Activated CD8-positive, alpha-beta memory T cell treated with anti-CD3 and anti-CD28 coated beads, Interleukin-2, amount 50 U/mL, for 48 hours (primary cell): ENCODE results near the gene PODNL1.
"Not testable (repeated sequence)": the region's sequence is repeated elsewhere in the genome, so short reads cannot be mapped to it uniquely, and the experiment has no call there.

ENCODE experiments used
- DNase-seq: peaks from one replicate; pipeline ENCODE4 v3.0.0-alpha.2; 2020

Gene PODNL1, protein sequence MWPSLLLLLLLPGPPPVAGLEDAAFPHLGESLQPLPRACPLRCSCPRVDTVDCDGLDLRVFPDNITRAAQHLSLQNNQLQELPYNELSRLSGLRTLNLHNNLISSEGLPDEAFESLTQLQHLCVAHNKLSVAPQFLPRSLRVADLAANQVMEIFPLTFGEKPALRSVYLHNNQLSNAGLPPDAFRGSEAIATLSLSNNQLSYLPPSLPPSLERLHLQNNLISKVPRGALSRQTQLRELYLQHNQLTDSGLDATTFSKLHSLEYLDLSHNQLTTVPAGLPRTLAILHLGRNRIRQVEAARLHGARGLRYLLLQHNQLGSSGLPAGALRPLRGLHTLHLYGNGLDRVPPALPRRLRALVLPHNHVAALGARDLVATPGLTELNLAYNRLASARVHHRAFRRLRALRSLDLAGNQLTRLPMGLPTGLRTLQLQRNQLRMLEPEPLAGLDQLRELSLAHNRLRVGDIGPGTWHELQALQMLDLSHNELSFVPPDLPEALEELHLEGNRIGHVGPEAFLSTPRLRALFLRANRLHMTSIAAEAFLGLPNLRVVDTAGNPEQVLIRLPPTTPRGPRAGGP

DNA sequence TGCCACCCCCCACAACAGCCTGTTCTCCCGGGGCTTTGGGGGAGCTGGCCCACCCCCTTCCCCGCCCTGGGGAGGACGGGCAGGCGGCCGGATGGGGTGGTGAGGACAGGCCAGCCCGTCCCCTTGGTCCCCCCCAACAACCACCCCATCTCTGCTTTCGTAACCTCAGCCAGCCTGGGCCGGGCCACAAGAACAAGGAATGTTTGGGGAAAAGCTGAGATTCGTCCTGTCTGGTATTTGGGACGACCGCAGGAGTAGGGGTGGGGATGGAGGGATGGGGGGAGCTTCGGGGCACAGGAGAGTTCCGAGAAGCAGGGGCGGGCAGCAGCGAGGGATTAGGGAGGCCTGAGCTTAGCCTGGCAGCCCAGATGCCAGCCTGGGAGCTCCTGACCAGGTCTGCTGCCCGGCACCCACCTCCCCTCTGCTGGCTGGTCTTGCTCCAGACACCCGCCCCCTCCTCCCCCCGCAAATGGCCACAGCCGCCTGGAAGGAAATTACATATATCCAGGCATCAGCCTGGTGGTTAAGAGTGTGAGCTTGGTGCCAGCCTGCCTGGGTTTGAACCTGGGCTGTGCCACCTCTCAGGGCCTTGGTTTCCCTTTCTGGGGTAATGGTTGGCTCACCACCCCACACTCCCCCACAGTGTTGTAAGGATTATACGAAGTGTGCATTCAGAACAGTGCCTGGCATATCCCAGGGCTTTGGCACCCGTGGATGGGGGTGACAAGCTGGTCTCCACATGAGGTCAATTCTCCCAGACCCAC is at the start of gene PODNL1:
PODNL1 (minus strand) TSS at position 117 of the 764 bp plus-strand sequence. CDS start 236 bp downstream, outside the sequence.
- DNase-seq, result no peak

DNA sequence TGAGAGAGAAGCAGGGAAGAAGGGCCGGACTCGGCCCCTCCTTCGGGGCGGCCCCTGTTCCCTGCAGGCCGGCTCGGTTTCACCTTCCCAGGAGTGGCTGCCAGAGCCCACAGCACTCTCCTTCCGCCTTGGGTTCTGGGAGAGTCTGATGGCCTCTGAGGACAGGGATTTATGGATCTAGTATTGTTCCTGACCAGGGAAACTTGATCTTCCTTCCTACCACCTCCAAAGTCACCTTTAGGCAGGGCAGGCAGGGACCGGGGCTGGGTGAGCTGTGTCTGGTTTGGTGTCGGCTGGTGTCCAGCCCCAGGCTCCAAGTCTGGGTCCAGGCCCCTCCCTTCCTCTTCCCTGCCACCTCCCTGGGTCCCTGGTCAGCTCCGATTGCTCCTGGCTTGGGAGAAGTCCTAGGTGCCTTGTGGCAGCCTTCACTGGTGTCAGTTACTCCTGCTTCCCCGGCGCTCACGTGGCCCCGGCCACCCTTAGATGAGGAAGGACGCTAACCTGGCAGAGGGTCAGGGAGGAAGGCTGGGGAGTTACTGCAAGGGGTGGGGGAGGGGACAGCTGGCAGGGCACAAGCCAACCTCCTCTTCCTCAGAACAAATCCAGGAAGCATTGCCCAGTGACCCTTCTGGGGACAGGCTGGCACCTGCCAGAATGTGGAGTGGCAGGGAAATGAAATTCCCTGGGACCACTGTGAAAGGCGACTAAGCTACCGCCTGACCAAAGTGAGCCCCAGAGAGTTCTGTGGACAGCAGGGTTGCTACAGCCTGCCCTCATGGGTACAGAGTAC is 49.1 kb upstream of the PODNL1 start:
- no peak for DNase-seq

DNA sequence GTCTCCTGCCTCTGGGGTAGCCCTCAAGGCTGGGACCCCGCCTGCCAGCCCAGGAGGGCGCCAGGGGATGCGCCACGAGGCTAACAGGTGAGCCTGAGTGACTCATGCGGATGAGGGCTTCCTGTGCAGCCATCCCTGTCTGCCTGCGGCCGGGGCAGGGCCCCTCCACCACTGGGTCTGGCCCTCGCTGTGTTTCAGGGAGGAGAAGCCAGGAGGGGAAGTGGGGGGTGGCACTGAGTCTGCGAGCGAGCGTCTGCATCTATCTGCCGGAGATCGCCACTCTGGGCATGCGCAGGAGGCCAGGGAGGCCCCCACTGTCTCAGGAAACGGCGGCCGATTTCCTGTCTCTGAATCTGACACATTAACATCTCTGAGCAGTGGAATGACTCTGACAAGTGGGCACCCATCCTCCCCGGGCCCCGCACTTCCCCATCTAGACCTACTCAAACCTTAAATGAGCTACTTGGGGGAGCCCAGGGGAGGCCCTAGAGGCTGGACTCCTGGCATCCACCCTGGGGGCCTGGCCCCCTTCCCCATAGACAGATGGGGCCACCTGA is 48.2 kb upstream of the PODNL1 start:
- peak; percentile 99 for DNase-seq

DNA sequence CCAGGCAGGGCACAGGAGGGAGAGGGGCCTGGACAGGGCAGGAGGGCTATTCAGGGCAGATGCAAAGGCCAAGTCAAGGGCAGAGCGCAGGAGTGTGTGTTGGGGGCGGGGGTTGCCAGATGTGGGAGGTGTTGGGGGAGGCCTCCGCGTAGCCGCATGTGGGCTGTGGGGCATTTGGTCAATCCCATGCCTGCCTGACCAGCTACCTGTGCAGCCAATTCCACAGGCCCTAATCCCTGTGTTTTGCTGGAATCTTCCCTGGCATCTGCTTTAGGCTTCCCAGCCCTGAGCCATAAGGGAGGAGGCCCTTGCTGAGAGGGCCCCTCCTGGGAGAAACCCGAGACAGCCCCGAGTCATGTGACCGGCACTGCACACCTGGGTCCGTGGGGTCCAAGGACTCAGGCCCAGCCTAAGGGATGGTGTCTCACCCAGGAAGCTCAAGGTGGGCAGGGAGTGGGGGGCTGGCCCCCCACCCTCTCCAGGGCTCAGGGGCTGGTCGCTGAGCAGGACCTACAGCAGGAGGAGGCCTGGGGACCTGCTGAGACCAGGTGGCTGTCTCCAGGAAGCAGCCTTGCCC is 47.6 kb upstream of the PODNL1 start:
- DNase-seq, result peak; percentile 73

DNA sequence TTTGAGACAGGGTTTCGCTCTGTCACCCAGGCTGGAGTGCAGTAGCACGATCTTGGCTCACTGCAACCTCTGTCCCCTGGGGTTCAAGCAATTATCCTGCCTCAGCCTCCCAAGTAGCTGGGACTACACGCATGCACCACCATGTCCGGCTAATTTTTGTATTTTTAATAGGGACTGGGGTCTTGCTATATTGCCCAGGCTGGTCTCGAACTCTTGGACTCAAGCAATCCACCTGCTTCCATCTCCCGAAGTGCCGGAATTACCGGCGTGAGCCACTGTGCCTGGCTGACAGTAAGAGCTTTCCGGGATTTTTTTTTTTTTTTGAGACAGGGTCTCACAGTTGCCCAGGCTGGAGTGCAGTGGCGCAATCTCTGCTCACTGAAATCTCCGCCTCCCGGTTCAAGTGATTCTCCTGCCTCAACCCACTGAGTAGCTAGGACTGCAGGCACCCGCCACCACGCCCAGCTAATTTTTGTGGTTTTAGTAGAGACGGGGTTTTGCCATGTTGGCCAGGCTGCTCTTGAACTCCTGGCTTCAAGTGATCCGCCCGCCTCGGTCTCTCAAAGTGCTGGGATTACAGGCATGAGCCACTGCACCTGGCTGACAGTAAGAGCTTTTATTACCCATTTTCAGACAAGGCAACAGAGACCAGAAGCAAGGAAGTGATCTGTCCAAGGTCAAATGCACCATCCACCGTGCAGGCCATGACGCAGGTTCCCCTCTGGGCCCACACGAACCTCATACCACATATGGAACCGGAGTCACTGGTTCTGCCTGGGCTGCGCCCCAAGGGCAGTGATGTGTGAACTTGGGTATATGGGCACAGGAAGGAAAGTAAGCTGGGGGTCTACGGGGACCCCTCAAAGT is 46.9 kb upstream of the PODNL1 start:
- no peak for DNase-seq

DNA sequence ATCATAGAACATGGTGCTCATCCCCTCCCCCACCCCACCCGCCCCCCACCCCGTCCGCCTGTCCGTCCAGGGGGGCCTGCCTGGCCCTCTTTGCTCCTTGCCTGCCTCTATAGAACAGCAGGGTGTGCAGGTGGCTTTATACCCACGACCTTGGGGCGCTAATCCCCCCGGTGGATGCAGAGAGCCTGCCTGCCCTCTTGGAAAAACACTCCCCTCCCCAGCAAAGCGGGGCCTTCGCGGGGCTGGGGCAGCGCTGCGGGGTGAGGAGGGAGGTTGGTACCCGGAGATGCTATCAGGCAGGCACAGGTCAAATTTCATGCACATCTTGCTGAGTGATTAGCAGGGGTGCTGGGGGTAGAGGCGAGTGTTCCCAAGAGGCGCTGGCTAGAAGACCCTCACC is 46.0 kb upstream of the PODNL1 start:
- DNase-seq, result no peak

DNA sequence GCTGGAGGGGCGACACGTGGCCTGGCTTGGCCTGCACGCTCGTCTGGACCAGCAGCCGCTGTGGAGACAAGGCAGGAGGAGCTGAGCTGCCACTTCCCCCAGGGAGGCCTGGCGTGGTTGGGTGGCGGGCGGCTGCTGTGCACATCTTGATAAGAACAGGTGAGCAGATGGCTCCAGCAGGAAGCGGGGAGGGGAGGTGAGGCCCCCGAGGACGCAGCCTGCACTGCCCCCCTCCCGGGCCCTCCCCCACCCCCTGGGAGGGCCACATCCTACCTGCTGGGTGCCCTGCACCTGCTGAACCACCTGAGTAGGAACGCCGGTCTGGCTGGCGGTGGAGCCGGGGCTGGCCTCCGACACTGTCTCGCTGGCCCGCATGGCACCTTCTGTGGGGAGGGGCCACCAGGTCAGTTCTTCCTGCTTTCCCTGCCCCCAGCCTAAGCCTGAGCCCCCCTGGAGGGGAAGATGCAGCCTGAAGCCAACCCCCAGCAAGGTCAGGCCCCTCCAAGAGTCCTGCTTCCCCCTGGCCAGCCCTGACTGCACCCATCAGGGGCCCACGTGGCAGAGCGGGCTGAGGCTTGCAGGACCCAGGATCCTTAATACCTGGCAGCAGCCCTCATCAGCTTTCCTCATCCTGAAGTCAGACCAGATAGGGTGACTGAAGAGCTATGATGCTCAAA is 45.1 kb upstream of the PODNL1 start:
- DNase-seq, result no peak

DNA sequence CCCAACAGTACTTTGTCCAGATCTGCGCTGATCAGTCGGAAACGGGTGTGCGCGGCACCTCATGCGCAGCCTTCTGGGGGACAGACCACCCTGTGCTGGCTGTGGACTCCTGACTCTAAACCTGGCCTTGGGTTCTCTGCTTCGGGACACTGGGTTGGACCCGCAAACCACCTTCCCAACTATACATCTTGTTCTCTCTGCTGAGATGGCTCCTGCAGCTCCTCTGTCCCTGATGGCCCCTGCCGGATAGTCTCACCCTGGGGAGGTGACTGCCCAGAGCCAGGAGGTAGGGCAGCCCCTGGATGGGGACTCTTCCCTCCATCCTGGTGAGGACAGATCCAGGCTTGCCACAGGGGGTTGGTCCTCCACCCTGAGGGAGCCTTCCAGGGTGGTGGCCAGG is 44.6 kb upstream of the PODNL1 start:
- no peak for DNase-seq

DNA sequence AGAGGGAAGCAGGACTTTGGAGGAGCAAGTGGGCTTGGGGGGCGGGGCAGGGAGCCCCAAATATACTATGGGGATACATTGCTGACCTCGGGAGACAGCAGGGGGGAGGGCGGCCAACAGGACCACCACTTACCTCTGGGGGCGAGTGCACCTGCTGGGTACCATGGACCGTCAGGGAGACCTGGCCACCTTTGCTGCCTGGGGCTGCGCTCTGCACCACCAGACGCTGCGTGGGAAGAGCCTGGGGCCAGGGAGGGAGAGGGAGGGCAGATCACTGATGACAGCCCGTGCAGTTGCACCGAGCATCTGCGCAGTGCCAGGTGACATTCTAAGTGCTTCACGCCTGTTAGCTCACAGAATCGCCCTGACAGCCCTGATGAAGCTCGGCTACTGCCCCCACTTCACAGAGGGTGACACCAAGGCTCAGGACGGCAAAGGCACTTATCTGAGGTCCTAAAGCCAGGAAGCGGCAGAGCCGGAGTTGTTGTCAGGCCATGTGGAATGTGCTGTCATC is 43.8 kb upstream of the PODNL1 start:
- DNase-seq, result no peak

DNA sequence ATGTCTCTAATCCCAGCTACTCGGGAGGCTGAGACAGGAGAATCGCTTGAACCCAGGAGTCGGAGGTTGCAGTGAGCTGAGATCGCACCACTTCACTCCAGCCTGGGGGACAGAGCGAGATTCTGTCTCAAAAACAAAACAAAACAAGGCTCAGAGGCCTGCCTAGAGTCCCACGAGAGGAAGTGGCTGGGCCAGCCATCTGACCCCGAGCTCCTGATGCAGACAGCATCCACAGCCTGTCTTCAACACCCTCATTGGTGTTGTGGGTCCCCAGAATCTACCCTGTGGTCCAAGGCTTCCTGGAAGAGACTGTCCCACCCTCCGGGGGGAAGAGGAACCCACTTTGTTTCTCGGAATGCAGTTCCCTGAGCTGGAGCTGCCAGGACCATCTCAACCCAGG is 43.2 kb upstream of the PODNL1 start:
- DNase-seq, result no peak

DNA sequence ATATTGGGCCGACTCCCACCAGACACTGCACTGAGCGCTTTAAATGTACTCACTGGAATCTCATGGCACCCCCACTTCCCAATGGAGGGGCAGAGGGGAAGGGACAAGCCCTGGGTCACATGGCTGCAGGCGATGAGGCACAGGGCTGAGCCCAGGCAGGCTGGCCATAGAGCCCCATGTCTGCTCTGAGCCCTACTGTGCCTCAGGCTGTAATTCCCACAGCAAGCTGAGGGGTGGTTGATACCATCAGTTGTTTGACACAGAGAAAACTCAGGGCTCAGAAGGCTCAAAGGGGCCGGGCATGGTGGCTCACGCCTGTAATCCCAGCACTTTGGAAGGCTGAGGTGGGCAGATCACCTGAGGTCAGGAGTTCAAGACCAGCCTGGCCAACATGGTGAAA is 42.8 kb upstream of the PODNL1 start:
- no peak for DNase-seq

DNA sequence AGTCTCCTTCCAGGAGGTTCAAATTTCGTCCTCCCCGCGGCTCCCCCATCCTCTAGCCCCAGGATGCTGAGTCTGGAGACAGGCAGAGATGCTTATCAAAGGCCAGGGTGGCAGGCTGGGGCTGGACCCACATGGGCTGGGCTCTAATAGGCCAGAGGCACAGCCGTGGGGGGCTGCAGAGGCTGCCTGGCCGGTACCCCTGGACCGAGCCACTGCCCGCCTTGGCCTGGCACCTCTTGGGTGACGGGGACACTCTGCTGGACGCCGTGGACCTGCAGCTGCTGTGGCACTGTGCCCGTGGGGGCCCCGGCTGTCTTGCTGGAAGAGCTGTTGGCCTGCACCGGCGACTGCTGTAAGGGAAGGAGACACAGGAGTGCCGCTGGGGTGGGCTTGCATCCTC is 42.1 kb upstream of the PODNL1 start:
- no peak for DNase-seq

DNA sequence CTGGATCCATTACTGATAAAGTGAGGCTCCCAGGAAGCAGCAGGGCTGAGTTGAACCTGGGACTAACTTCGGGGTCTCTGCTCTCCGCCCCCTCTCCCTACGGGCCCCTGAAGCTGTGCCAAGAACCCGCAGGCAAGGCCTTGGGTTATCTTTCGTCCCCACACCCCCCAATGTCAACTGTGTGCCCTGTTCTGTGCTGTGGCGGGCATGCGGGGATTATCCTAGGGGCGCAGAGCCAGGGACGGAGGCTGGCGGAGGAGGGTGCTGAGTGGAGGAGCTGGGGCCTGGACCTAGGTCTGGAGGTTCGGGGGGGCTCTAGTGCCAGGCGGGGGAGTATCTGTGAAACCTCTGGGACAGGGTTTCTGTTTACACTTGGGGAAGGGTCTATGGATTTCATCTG is 41.5 kb upstream of the PODNL1 start:
- DNase-seq, result no peak

DNA sequence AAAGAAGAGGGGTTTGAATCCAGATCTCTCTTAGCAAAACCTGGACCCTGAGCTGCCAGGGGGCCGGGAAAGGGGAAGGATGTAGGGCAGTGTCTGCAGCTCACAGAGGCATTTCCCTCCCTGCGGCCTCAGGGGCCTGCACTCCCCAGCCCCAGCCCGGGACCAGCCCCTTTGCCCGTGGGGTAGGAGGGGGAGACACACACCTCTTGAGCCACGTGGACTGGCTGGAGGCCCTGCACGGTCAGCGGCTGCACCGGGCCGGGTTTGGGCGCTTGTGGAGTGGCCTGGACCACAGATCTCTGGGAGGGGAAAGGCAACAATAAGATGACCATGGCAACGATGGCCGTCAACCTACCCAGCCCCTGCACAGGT is 41.0 kb upstream of the PODNL1 start:
- DNase-seq, result no peak

DNA sequence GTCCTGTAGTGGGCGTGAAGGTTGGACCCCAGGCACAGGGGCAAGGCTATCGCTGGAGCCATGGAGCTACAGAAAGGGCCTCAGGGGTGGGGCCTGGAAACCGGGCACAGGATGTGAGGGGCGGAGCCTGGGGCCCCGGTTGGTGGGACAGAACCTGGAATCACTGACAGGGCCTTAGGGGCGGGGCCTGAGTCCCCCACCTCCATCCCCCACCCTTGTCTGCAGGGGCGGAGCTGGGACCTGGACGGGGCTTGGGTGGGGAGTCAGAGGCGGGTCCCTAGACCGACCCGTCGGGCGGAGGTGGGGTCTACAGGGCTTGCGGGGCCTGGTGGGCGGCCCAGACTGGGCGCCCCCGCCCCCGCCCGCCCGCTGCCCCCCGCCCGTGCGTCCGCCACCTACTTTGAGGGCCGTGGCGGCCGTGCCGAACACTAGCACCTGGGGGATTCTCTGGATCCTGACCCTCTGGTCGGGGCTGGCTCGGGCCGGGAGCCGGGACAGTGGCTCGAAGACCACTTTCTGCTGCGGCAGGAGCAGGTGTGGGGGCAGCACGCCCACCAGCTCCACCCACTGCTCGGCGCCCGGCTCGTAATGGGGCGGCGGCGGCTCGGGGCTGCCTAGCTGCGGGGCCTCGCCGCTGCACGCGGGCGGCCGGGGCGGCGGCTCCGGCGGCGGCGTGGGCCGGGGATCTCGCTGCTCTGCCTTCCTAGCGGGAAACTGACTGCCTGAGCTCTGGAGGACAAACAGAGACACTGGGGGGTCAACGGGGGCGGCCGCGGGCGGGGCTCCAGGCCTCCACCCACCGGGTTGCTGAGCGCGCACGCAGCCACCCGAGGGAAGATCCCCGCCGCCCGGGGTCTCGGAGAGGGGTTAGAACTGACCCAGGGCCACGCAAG is 40.4 kb upstream of the PODNL1 start:
- DNase-seq, result peak; percentile 68

DNA sequence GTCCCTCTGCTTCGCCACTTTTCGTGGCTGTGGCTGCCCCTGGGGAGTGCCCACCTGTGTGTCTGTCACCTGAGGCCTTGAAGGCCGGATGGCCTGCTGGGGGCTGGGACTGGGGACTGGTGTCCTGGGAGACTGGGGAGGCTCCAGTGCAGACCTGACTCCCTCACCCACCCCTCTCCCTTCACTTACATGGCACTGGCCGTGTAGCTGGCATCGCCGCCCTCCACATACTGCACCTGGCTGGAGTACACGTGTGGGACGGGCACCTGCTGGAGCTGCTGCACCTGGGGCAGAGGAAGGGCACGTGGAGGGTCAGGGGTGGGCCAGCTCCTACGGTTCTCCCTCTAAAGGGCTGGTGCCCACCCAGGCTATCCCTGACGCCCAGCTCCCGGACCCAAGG is 39.6 kb upstream of the PODNL1 start:
- no peak for DNase-seq

DNA sequence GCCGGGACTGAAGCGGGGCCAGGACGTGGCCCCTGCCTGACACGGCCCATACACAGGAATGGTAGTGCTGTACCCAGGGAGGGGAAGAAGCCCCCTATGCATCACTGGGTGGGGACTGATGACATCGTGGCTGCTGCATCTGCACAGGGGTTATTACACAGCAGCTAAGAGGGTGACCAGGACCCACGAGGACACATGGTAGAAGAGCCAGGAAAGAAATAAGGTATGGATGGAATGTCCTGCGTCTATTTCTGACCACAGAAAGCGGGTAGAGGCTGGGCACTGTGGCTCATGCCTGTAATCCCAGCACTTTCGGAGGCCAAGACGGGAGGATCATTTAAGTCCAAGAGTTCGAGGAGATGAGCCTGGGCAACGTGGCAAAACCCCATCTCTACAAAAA is 38.2 kb upstream of the PODNL1 start:
- DNase-seq, result no peak

DNA sequence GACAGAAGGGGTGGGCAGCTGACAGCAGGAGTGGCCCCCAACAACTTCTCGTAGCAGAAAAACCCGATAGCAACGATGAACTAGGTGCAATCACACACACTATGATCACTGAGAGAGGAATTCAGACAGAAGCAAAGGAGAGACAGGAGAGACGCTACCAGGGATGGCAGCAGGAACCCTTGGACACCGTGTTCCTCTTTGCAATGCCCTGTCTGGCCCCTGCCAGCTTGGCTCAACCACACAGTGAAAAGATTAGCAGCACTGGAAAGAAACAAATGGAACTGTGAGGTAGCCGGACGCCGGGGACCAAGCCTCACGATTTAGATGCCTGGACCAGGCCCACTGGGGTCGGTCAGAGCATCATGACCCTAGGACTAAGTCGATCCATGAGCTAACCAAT is 37.7 kb upstream of the PODNL1 start:
- no peak for DNase-seq

DNA sequence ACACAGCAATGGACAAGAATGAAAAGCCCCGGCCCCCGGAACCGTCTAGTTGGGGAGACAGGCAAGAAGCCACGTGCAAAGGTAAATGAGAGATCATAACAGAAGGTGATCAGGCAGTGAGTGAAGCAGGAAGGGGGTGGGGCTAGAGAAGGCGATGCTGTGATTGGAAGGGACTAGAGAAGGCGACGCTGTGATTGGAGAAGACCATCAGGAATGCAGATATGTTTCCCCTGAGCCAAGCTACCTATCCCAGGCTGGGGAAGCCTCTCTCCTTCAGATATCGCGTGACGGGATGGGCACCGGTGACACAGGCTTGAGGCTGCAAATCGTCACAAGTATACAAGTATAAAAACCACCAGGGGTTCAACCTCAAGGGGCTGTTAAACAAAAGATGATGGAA is 35.9 kb upstream of the PODNL1 start:
- no peak for DNase-seq

DNA sequence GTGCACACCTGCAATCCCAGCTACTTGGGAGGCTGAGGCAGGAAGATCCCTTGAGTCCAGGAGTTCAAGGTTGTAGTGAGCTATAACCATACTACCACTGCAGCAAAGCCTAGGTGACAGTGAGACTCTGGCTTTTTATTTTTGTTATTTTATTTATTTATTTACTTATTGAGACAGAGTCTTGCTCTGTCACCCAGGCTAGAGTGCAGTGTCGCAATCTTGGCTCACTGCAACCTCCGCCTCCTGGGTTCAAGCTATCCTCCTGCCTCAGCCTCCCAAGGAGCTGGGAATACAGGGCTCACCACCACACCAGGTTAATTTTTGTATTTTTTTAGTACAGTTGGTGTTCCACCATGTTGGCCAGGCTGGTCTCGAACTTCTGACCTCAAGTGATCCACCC is 35.3 kb upstream of the PODNL1 start:
- DNase-seq, result not testable (repeated sequence)
